GM21447 (cell line): ENCODE data around the gene TTC34.
"Not testable (repeated sequence)": the region's sequence is repeated elsewhere in the genome, so short reads cannot be mapped to it uniquely, and the experiment has no call there.

Experiments
- ATAC-seq: cut with Tn5 transposase; IDR thresholded peaks from one replicate; pipeline ENCODE4 v1.9.1; 2021; ENCODE audit not compliant: unreplicated experiment

TTC34 gene

DNA sequence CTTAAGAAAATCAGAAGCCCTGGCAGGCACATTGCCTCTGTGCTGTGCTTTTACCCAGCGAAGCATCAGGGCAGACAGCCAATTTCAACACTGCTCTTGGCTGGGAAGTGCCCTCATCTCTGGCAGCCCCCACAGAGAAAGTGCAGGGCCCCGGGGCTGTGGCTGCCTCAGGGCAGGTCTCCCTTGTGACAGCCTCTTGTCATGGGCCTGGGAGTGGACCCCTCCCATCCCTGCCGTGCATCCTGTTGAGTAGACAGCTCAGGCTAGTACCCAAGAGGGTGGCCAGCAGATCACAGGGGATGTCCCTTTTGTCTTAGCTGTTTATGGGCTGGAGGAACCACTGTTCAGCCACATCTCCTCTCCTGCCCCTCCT is 23.3 kb downstream of the TTC34 start:
- no peak for ATAC-seq

DNA sequence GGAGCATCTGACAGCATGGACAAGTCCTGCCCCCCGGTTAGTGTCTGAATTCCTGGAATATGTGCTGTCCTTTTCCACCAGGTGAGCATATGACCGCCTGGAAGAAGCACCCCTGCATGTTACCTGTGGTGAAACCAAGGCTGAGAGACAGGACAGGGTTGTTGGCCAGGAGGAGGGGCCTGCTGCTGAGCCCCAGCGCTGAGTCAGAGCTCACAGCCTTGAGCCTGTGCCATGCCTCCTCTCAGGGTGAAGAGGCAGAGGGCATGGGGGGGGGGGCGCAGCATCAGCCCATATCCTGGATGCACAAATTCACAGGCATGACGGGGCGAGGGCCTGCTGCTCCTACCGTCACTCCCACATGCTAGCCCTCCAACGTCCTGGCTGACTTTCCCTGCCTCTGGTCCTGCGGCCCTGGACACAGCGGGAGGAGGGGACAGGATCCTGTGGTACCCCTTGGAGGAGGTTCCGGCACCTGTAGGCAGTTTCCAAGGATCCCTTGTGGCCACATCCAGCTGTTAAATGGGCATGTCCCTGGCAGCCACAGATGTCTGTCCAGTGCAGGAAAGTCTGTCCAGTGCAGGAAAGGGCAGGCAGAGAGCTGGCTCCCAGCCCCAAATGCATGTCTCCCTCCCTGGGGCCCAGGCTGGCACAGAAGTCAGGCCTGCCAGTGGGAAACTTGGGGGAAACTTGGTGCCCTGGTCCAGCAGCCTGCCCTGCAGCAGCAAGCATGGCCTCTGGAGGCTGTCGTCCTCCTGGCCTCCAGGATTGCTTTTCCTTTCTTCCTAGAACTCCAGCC is 23.9 kb downstream of the TTC34 start:
- no peak for ATAC-seq

- not testable (repeated sequence) for ATAC-seq
Measured at GRCh38 chr1:2775333-2775732, 26.2 kb downstream of the TTC34 start.

GRCh38 chr1:2768052-2768451 is 33.4 kb downstream of the TTC34 start:
- not testable (repeated sequence) for ATAC-seq

DNA sequence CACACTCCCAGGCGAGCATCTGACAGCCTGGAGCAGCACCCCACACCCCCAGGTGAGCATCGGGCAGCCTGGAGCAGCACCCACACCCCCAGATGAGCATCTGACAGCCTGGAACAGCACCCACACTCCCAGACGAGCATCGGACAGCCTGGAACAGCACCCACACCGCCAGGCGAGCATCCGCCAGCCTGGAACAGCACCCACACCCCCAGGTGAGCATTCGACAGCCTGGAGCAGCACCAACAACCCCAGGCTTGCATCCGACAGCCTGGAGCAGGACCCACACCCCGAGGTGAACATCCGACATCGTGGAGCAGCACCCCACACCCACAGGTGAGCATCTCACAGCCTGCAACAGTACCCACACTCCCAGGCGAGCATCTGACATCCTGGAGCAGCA is 42.1 kb downstream of the TTC34 start:
- ATAC-seq: not testable (repeated sequence)

- ATAC-seq: not testable (repeated sequence)
Measured at GRCh38 chr1:2757519-2757918, 44.0 kb downstream of the TTC34 start.

- ATAC-seq: not testable (repeated sequence)
Measured at GRCh38 chr1:2755426-2755825, 46.1 kb downstream of the TTC34 start.

GRCh38 chr1:2754597-2754996 is 46.9 kb downstream of the TTC34 start:
- ATAC-seq: not testable (repeated sequence)

- ATAC-seq: not testable (repeated sequence)
Measured at GRCh38 chr1:2752503-2752902, 49.0 kb downstream of the TTC34 start.

DNA sequence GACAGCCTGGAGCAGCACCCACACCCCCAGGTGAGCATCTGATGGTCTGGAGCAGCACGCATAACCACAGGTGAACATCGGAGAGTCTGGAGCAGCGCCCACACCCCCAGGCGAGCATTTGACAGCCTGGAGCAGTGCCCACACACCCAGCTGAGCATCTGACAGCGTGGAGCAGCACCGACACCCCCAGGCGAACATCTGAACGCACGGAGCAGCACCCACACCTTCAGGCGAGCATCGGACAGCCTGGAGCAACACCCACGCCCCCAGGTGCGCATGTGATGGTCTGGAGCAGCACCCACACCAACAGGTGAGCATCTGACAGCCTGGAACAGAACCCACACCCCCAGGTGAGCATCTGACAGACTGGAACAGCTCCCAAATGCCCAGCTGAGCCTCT is 49.6 kb downstream of the TTC34 start:
- not testable (repeated sequence) for ATAC-seq

GRCh38 chr1:2750766-2751730 is 50.4 kb downstream of the TTC34 start:
- ATAC-seq: not testable (repeated sequence)

- ATAC-seq: not testable (repeated sequence)
Measured at GRCh38 chr1:2750041-2750680, 51.3 kb downstream of the TTC34 start.

- not testable (repeated sequence) for ATAC-seq
Measured at GRCh38 chr1:2748626-2749025, 52.9 kb downstream of the TTC34 start.

GRCh38 chr1:2694796-2695195 is 106.7 kb downstream of the TTC34 start:
- not testable (repeated sequence) for ATAC-seq

DNA sequence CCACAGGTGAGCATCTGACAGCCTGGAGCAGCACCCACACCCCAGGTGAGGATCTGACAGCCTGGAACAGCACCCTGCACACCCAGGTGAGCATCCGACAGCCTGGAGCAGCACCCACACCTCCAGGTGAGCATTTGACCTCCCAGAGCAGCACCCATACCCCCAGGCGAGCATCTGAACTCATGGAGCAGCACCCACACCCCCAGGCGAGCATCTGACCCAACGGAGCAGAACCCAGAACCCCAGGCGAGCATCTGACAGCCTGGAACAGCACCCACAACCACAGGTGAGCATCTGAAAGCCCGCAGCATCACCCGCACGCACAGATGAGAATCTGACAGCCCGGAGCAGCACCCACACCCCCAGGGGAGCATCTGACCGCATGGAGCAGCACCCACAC is 111.3 kb downstream of the TTC34 start:
- ATAC-seq: not testable (repeated sequence)

DNA sequence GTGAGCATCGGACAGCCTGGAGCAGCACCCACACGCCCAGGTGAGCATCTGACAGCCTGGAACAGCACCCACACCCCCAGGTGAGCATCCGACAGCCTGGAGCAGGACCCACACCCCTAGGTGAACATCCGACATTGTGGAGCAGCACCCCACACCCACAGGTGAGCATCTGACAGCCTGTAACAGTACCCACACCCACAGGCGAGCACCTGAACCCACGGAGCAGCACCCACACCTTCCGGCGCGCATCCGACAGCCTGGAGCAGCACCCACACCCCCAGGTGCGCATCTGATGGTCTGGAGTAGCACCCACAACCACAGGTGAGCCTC is 113.2 kb downstream of the TTC34 start:
- ATAC-seq: not testable (repeated sequence)

DNA sequence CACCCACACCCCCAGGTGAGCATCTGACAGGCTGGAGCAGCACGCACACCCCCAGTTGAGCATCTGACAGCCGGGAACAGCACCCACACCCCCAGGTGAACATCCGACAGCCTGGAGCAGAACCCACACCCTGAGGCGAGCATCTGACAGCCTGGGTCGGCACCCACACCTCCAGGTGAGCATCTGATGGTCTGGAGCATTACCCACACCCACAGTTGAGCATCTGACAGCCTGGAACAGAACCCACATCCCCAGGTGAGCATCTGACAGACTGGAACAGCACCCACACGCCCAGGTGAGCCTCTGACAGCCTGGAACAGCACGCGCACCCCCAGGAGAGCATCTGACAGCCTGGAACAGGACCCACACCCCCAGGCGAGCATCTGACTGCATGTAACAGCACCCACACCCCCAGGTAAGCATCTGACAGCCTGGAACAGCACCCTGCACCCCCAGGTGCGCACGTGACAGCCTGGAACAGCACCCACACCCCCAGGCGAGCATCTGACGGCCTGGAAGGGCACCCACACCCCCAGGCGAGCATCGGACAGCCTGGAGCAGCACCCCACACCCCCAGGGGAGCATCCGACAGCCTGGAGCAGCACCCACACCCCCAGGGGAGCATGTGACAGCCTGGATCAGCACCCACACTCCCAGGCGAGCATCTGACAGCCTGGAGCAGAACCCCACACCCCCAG is 113.7 kb downstream of the TTC34 start:
- not testable (repeated sequence) for ATAC-seq

GRCh38 chr1:2687174-2687591 is 114.3 kb downstream of the TTC34 start:
- ATAC-seq: not testable (repeated sequence)

GRCh38 chr1:2686091-2686863 is 115.2 kb downstream of the TTC34 start:
- not testable (repeated sequence) for ATAC-seq

DNA sequence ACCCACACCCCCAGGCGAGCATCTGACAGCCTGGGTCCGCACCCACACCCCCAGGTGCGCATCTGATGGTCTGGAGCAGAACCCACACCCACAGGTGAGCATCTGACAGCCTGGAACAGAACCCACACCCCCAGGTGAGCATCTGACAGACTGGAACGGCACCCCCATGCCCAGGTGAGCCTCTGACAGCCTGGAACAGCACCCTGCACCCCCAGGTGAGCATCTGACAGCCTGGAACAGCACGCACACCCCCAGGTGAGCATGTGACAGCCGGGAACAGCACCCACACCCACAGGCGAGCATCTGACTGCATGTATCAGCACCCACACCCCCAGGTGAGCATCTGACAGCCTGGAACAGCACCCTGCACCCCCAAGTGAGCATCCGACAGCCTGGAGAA is 115.8 kb downstream of the TTC34 start:
- not testable (repeated sequence) for ATAC-seq
